HG03439 (cell line): ENCODE data around the gene MYO7B.

Experiments used
- ATAC-seq: cut with Tn5 transposase; IDR thresholded peaks from one replicate; pipeline ENCODE4 v1.9.1; 2021; ENCODE audit warnings: mild to moderate bottlenecking, moderate library complexity; ENCODE audit not compliant: unreplicated experiment

The MYO7B gene

GRCh38 chr2:127623388-127624319 is 88.2 kb downstream of the MYO7B start:
- no peak for ATAC-seq

DNA sequence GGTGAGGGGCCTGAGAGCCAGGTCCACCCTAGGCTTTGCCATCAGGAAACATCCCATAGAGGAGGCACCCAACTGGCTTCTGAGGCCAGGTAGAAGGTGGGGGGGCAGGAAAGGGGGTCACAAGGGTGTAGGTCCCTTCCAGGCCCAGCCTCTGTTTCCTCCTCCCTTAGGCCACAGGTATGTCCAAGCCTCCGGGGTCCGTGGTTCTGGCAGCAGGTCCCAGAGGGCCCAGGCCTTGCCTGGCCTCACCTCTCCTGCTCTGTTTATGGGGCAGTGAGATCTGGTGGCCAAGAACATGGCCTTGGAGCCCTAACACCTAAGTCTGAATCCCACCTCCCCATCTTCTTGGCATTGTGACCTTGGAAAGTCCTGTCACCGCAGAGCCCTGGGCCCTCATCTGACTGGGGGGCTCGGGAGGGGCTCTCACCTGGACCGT is 88.9 kb downstream of the MYO7B start:
- ATAC-seq: no peak

DNA sequence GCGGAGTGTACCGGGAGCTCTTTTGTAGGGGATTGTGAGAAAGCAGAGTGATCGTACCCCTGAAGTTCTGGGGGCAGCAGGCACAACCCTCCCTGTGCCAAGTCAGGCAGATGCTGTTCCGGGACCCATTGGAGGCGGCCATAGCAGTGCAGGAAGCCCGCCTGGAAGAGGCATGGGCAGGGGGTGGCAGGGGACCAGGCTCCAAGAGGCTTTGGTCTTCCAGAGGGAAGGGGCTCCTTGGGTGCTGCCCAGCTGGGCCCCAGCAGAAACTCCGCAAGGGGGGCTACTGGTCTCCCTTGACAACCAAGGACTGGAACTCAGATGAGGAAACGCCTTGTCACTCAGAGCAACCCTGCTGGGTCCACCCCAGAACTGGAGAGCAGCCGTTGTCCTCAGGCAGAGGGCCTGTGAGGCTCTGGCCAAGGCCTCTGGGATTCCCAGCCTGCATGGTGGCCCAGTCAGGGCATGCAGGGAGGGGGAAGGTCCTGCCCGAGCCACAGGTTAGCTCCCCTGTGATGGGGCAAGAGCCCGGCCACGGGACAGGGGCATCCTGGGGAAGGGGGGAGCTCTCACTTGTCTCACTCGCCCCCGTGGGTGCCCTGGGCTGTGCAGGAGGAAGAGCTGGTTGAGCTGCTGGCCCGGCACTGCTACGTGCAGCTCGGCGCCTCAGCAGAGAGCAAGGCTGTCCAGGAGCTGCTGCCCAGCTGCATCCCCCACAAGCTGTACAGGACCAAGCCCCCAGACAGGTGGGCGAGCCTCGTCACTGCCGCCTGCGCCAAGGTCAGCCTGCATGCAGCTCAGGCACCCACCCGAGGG is 89.5 kb downstream of the MYO7B start:
- ATAC-seq: no peak

DNA sequence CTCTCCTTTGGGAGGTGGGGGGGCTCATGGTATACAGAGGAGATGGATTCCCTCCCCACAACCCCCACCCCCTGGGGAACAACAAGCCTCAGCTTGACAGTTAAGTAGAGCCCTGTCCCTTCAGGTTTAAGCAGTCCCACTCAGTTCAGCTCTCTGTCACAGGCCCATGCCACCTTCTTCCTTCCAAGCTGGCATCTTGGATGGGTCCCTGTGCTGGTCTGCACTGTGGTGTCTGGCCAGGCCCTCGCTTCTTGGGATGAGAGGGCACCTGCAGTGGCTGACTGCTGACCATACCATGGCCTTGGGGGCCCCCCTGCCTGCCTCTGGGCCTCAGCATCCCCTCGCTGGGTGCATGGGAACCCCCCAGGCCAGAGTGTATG is 90.1 kb downstream of the MYO7B start:
- no peak for ATAC-seq

- no peak for ATAC-seq
Observed at GRCh38 chr2:127626175-127626574, 90.7 kb downstream of the MYO7B start.

GRCh38 chr2:127626917-127627739 is 91.6 kb downstream of the MYO7B start:
- no peak for ATAC-seq

GRCh38 chr2:127627740-127628571 is 92.5 kb downstream of the MYO7B start:
- ATAC-seq: no peak

DNA sequence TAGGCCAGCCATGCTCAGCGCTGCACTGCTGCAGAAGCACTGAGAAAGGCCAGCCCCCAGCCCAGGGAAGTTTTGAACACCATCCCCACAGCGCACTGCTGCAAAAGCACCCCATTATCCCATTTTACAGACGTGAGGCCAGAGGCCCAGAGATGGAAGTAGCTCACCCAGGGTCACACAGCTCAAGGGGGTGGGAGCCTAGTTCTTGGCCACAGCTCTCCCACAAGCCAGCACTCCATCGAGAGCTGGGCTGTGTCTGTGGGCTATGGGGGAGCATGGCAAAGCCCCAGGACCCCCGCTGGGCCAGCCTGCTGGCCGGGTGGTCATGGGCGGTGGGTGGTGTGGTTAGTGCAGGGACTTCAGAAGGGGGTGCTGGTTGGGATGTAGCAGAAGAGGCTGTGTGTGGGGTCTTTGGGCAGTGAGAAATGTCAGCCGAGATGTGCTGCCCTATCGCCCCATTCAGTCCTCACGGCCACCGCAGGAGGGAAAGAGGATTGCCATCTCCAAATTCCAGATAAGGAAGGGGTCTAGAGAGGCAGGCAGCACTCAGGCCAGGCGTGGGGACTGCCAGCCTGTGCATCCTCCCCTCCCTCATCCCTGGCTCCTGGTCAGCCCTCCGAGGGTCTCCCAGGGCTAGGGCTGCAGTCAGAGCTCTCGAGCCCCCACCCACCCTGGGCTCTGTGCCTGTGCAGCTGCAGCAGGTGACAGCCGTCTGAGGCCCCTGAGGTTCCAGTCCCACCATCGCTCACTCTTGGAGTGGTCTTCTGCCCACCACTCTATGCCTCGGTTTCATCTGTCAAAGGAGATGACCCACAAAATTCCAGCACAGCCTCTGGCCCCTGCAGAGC is 93.5 kb downstream of the MYO7B start:
- ATAC-seq: no peak

DNA sequence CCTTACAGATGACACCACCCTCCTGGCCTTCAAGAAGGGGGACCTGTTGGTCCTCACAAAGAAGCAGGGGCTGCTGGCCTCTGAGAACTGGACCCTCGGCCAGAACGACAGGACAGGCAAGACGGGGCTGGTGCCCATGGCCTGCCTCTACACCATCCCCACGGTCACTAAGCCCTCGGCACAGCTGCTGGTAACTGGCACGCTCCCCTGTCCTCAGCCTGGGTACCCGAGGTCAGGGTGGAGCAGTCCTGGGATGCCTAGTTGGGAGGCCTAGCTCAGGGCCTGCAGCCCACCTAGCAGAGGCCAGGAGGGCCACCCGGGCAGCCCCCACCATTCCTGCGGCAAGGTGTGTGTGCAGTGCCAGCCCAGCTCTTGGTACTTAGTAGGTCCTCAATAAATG is 94.2 kb downstream of the MYO7B start:
- ATAC-seq: no peak

DNA sequence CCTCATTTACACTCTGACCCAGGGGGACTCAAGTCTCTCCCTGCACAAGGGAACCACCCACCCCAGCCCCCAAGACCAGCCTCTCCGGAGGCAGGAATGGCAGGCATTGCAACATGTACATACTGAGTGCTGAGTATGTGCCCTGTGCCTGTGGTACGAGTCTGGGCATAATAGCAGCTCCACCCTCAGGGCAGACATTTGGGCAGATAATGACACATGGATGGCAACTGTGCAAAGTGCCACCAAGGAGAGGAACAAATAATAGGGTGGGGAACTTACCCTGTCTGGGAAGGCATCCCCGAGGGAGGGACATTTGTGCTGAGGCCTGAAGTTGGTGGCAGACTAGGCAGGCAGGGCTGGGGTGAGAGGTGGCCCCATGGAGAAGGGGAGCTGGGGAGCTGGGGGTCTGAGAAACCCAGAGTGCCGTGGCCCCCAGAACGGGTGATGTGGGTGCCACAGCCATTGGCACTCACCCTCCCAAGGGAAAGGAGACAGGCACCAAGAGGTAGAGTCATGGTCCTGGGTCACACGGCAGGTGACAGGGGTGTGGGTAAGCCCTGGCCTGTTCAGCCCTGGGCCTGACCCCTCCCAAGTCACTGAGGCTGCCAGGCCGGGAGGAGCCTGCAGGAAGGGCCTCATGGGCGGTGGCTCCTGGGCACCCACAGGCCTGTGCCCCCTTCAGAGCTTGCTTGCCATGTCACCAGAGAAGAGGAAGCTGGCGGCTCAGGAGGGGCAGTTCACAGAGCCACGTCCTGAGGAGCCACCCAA is 94.8 kb downstream of the MYO7B start:
- no peak for ATAC-seq

- ATAC-seq: no peak
Observed at GRCh38 chr2:127630864-127631540, 95.5 kb downstream of the MYO7B start.

GRCh38 chr2:127631541-127631996 is 96.1 kb downstream of the MYO7B start:
- no peak for ATAC-seq

DNA sequence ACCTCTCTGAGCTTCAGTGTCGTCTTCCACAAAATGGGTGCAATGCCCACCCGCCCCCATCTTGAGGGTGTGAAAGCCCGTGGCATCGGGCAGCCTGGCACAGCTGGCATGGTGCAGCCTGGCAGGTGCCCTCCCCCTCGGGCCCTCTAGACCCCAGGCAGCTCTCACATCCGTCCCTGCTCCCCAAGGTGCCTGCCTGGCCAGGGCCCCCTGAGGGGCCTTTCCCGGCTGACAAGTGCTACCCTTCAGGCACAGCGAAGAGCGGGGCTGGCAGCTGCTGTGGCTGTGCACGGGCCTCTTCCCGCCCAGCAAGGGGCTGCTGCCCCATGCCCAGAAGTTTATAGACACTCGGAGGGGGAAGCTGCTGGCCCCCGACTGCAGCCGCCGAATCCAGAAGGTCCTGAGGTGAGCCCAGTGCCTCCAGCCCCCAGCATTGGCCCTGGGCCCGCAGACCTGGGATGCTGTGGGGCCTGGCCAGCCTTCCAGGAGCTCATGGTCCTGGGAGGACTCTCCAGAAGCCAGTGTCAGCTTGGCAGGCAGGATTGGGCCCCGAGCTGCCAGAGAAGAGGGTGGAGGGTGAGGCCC is 96.6 kb downstream of the MYO7B start:
- no peak for ATAC-seq

- no peak for ATAC-seq
Observed at GRCh38 chr2:127632592-127633489, 97.4 kb downstream of the MYO7B start.

DNA sequence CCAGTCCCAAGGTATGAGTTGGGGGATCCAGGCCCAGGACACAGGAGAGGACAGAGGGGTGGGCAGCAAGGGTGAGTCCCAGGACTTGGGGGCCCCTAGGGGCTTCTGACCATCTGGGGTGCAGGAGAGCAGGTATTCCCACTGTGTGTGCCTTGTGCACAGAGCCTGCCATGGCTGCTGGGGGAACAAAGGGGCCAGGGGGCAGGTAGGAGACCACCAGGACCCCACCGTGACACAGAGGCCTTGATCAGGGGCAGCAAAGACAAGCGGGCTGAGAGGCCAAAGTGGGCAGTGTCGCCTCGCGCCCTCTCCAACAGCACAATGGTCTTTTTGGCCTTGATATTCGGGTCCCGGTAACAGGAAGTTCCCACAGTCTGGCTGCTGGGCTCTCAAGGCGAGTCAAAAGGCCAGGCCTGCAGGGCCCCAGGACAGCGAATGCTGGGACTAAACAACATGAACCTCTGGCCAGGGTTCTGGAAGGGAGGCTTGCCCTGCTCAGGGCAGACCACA is 98.1 kb downstream of the MYO7B start:
- no peak for ATAC-seq

DNA sequence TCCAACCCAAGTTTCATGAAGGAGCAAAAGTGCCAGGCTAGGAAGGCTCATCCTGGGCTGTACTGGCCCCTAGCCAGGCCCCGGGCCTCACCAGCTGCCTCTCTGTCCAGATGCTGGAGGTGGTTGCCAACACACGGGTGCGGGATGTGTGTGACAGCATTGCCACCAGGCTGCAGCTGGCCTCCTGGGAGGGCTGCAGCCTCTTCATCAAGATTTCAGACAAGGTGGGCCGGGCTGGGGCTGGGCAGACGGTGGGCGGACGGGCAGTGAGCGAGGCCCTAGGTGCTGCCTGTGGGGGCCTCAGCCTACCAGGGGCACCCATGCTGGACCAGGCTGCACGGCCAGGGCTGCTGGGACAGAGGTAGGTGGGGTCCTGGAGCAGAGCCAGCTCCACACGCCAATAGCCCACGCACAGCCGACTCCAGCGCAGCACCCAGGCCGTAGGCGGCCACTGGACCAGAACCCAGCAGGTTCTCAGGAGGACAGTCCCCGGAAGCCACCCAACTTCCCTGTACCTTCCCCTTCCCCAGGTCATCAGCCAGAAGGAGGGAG is 98.7 kb downstream of the MYO7B start:
- no peak for ATAC-seq
